Natural killer cell treated with Interleukin-12 subunit alpha and Interleukin-12 subunit beta and Interleukin-15 and Interleukin-18, amount 100 ng/mL, for 72 hours (primary cell): ENCODE results near the gene NAGS. TPM values are rescaled to one million over a fixed set of nuclear protein-coding genes. Genes with fewer than 3 reads are reported as not detected.
"Not testable (repeated sequence)": the region's sequence is repeated elsewhere in the genome, so short reads cannot be mapped to it uniquely, and the experiment has no call there.

Experiments
- ATAC-seq, 2 donors: fragments of 150-1000 bp; cut with Tn5 transposase in 1 of 2; sonication (Bioruptor Pico), chemical (Tn5 transposase) in 1 of 2; 2 replicates each; pipeline ENCODE4 v1.10.0; 2021
- DNase-seq: peaks from one replicate; pipeline ENCODE4 v3.0.0; 2022; ENCODE audit warnings: low spot score
- H3K27ac Mint-ChIP-seq, 2 donors: 1 replicate in 1 of 2; 2 replicates in 1 of 2; pipeline ENCODE4 v1.8.0; 2022; ENCODE audit warnings: mixed read lengths in 2 of 2, mild to moderate bottlenecking in 1 of 2, moderate library complexity in 1 of 2
- H3K27me3 Mint-ChIP-seq, 2 donors: 1 replicate in 1 of 2; 2 replicates in 1 of 2; pipeline ENCODE4 v1.8.0; 2022; ENCODE audit warnings: mixed read lengths in 2 of 2
- H3K36me3 Mint-ChIP-seq: one replicate; pipeline ENCODE4 v1.8.0; 2022; ENCODE audit warnings: mixed read lengths
- H3K4me1 Mint-ChIP-seq, 2 donors: 1 replicate in 1 of 2; 2 replicates in 1 of 2; pipeline ENCODE4 v1.8.0; 2022; ENCODE audit warnings: low read depth in 2 of 2, mixed read lengths in 2 of 2, mild to moderate bottlenecking in 1 of 2
- H3K4me3 Mint-ChIP-seq: one replicate; pipeline ENCODE4 v1.8.0; 2022; ENCODE audit warnings: mixed read lengths
- H3K9me3 Mint-ChIP-seq: 2 replicates; pipeline ENCODE4 v1.8.0; 2022; ENCODE audit warnings: mixed read lengths
- total RNA-seq, 2 donors: library from RNA; stranded (reverse); gene quantifications; one replicate each; pipeline ENCODE4 v1.2.3, GENCODE V29; 2022

NAGS gene
- total RNA-seq, 2 donors from 2014 or later: 0.70 to 1.9 TPM

- peaks cover 0 to 9% of the 10 kb centered on the region in 2 donors for H3K27me3 Mint-ChIP-seq
- H3K36me3 Mint-ChIP-seq: no peaks in the 10 kb centered on the region
- peak; percentile 95 for DNase-seq
Measured at GRCh38 chr17:44006598-44007345, 2.4 kb downstream of the NAGS start.

DNA sequence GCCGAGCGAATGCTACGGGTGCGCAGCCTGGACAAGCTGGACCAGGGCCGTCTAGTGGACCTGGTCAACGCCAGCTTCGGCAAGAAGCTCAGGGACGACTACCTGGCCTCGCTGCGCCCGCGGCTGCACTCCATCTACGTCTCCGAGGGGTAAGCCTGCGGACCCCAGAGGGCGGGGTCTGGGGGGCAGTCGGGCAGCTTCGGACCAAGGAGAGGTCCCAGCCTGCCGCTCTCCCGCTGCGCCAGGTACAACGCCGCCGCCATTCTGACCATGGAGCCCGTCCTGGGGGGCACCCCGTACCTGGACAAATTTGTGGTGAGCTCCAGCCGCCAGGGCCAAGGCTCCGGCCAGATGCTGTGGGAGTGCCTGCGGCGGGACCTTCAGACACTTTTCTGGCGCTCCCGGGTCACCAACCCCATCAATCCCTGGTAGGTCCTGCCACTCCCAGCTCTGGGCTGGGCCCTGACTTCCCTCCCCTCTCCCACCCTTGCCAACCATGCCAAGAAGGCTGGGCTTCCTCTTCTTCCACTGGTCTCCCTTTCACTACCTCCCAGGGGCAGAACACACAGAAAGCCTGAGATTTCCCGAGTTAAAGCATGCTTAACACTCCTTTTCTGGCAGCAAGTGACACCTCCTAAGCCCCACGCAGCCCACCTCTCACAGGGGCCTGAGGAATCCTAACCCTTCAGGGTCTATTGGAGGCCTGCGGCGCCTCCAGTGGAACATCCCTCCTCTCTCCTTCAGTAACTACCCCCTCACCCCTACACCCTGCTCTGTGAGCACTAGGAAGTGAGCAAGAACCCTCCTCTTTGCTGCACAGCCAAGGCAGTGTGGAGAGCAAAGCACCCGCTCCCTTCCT lies 3.2 kb downstream of the NAGS start:
- H3K27ac Mint-ChIP-seq: peak overlapping the region; percentile 62 to 94
- peak overlapping the region; percentile 86 for H3K4me3 Mint-ChIP-seq
- H3K36me3 Mint-ChIP-seq: no peaks in the 10 kb centered on the region
- peaks cover 0 to 6% of the 10 kb centered on the region in 2 donors for H3K27me3 Mint-ChIP-seq
- ATAC-seq (no peak), DNase-seq (no peak)
- H3K4me1 Mint-ChIP-seq: peaks cover 15 to 18% of the 10 kb centered on the region in 2 donors
- no peaks in the 10 kb centered on the region for H3K9me3 Mint-ChIP-seq

More at GRCh38 chr17:44006598-44007345, 2.4 kb downstream of the NAGS start:
- H3K9me3 Mint-ChIP-seq: no peaks in the 10 kb centered on the region
- peak; percentile 95 to 96 for ATAC-seq
- peak overlapping the region; percentile 86 for H3K4me3 Mint-ChIP-seq
- peaks cover 15 to 18% of the 10 kb centered on the region in 2 donors for H3K4me1 Mint-ChIP-seq
- H3K27ac Mint-ChIP-seq: peak overlapping the region; percentile 77 to 94

DNA sequence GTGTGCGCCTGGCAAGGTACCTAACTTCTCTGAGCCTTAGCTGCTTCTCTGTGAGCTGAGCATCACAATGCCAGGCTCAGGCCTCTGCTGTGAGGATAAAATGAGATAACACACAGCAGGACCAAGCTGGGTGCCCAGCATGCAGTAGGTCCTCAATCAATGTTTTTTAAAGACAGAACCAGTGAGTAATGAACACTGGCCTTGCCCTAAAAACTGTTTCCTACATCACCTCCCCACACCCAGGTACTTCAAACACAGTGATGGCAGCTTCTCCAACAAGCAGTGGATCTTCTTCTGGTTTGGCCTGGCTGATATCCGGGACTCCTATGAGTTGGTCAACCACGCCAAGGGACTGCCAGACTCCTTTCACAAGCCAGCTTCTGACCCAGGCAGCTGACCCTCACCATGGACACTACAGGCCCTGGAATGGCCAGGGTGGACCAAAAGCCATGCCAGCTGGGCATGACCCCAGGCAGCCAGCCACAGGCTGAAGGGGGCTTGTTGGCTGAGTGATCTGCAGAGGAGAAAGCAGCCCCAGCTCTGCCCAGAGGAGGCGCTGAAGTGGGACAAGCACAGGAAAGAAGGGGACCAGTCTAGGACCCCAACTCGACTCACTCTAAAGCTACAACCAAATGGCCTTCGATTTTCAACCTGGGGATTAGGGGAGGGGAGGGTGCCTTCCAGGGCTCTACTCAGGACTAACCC lies 3.9 kb downstream of the NAGS start:
- Mint-ChIP-seq H3K9me3 (no peaks in the 10 kb centered on the region), H3K36me3 (no peaks in the 10 kb centered on the region), H3K27me3 (peaks cover 0 to 6% of the 10 kb centered on the region in 2 donors), H3K27ac (peak overlapping the region; percentile 62 to 83), H3K4me3 (peak overlapping the region; percentile 86), H3K4me1 (peaks cover 15 to 18% of the 10 kb centered on the region in 2 donors)
- no peak for ATAC-seq
- no peak for DNase-seq

GRCh38 chr17:44010966-44011647 lies 6.7 kb downstream of the NAGS start:
- H3K36me3 Mint-ChIP-seq: no peaks in the 10 kb centered on the region
- H3K4me1 Mint-ChIP-seq: peaks cover 20 to 22% of the 10 kb centered on the region in 2 donors
- DNase-seq: no peak
- H3K27me3 Mint-ChIP-seq: peaks cover 0 to 4% of the 10 kb centered on the region in 2 donors
- no peaks in the 10 kb centered on the region for H3K9me3 Mint-ChIP-seq
- no peak overlapping the region for H3K4me3 Mint-ChIP-seq
- ATAC-seq: no peak
- peak overlapping the region in 1 of 2 donors; percentile 52 for H3K27ac Mint-ChIP-seq

GRCh38 chr17:44011876-44012275 lies 7.5 kb downstream of the NAGS start:
- H3K9me3 Mint-ChIP-seq: no peaks in the 10 kb centered on the region
- H3K4me3 Mint-ChIP-seq: no peak overlapping the region
- ATAC-seq: no peak

DNA sequence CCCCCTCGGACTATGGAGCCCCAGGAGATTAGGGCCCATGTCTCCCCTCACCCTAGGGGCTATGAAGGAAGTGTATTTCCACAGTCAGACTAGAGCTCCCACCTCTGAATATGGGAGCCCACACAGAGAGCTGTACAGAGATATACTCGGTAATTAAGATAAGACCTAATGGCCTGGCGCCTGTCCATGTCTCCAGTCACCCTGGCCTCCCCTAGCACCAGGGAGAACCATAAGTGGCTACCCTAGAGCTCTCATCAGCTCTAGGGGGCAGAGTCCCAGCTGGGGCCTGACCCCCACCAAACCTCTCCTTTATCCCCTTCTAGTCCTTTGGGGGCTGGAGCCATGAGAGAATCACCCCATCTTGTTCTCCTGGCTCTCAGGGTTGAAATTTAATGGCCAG lies 8.0 kb downstream of the NAGS start:
- no peak for ATAC-seq

More at GRCh38 chr17:44011876-44012275, 7.5 kb downstream of the NAGS start:
- Mint-ChIP-seq H3K4me1 (peaks cover 16 to 18% of the 10 kb centered on the region in 2 donors), H3K27me3 (peaks cover 0 to 3% of the 10 kb centered on the region in 2 donors), H3K27ac (no peak overlapping the region), H3K36me3 (no peaks in the 10 kb centered on the region)
- DNase-seq: no peak

GRCh38 chr17:44012874-44013273 lies 8.5 kb downstream of the NAGS start:
- Mint-ChIP-seq H3K27ac (no peak overlapping the region), H3K4me3 (no peak overlapping the region), H3K27me3 (peaks cover 0 to 2% of the 10 kb centered on the region in 2 donors), H3K36me3 (no peaks in the 10 kb centered on the region), H3K9me3 (no peaks in the 10 kb centered on the region), H3K4me1 (peaks cover 14 to 16% of the 10 kb centered on the region in 2 donors)
- no peak for DNase-seq
- ATAC-seq: no peak

More for the DNA sequence above, 8.0 kb downstream of the NAGS start:
- no peak for DNase-seq
- peaks cover 16 to 18% of the 10 kb centered on the region in 2 donors for H3K4me1 Mint-ChIP-seq
- H3K4me3 Mint-ChIP-seq: no peak overlapping the region
- H3K9me3 Mint-ChIP-seq: no peaks in the 10 kb centered on the region
- H3K27ac Mint-ChIP-seq: no peak overlapping the region
- H3K36me3 Mint-ChIP-seq: no peaks in the 10 kb centered on the region
- H3K27me3 Mint-ChIP-seq: peaks cover 0 to 3% of the 10 kb centered on the region in 2 donors

DNA sequence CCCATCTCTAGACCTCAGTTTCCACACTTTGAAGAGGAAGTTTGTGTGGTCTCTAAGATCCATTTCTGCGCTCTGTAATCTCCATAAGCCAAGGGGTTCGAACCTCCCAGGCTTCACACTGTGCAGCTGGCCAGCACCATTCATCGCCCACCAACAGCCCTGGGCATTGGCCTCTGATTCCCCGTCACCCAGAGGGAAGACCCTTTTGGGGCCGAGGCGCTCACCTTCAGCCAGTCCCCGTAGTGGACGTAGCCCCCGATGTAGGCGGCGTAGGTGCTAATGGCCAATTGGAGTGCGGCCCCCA lies 9.7 kb downstream of the NAGS start:
- ATAC-seq: peak in 1 of 2 donors; percentile 8

GRCh38 chr17:44014437-44015172 lies 10.2 kb downstream of the NAGS start, which contains the start of gene TMEM101:
Gene TMEM101, minus strand, starts transcription at chr17:44014963. Its CDS starts 11 bp downstream, at chr17:44014952.
- Mint-ChIP-seq H3K27ac (peak within 1 kb of the TSS; percentile 93 to 99), H3K36me3 (no peaks in the 10 kb centered on the region), H3K9me3 (no peaks in the 10 kb centered on the region), H3K4me3 (peak within 1 kb of the TSS; percentile 100), H3K27me3 (no peaks in the 10 kb centered on the region), H3K4me1 (peaks cover 8 to 10% of the 10 kb centered on the region in 2 donors)
- ATAC-seq (peak; percentile 96 to 97), DNase-seq (peak; percentile 91)

More for the DNA sequence above, 9.7 kb downstream of the NAGS start:
- Mint-ChIP-seq H3K36me3 (no peaks in the 10 kb centered on the region), H3K4me1 (peaks cover 8 to 10% of the 10 kb centered on the region in 2 donors), H3K9me3 (no peaks in the 10 kb centered on the region), H3K4me3 (peak overlapping the region; percentile 100), H3K27ac (peak overlapping the region; percentile 93 to 99), H3K27me3 (no peaks in the 10 kb centered on the region)
- no peak for DNase-seq

GRCh38 chr17:44021227-44021626 lies 16.8 kb downstream of the NAGS start:
- not testable (repeated sequence) for H3K27ac Mint-ChIP-seq, H3K27me3 Mint-ChIP-seq, H3K36me3 Mint-ChIP-seq, DNase-seq, H3K4me1 Mint-ChIP-seq, H3K4me3 Mint-ChIP-seq, H3K9me3 Mint-ChIP-seq, ATAC-seq

DNA sequence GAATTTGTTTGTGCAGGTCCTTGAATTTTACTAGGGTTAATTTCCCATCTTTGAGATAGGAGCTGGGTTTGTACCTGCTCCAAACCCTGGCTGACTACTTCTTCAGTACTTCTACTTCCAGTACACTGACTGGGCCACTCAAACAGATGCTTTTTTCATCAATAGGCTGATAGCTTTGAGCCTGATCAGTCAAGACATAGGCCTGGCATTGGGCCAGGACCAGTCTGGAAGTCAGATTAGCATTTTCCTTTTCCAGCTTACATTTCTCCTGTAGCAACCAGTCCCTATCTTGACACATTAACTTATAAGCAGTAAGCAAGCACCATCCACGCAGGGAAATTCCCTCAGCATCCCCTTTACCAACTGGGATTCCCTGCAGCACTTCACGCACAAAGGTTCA lies 17.8 kb downstream of the NAGS start:
- peaks cover 0 to 5% of the 10 kb centered on the region in 2 donors for H3K4me1 Mint-ChIP-seq
- no peaks in the 10 kb centered on the region for H3K36me3 Mint-ChIP-seq
- ATAC-seq: no peak
- peak overlapping the region in 1 of 2 donors; percentile 8 for H3K27ac Mint-ChIP-seq
- H3K27me3 Mint-ChIP-seq: no peaks in the 10 kb centered on the region
- no peaks in the 10 kb centered on the region for H3K9me3 Mint-ChIP-seq
- H3K4me3 Mint-ChIP-seq: no peak overlapping the region
- no peak for DNase-seq

- Mint-ChIP-seq H3K36me3 (no peaks in the 10 kb centered on the region), H3K27me3 (no peaks in the 10 kb centered on the region), H3K4me1 (peaks cover 0 to 5% of the 10 kb centered on the region in 2 donors), H3K4me3 (no peak overlapping the region), H3K27ac (no peak overlapping the region), H3K9me3 (no peaks in the 10 kb centered on the region)
- ATAC-seq (no peak), DNase-seq (no peak)
Measured at GRCh38 chr17:44023545-44024270, 19.3 kb downstream of the NAGS start.
